Measurements from ENCODE around the gene IFT43. TPM values are rescaled to one million over a fixed set of nuclear protein-coding genes. Genes with fewer than 3 reads are reported as not detected.

Gene IFT43
- polyA plus RNA-seq, 1 of the 3 experiments (the other 2 are of a cell fraction): 78.8 TPM

DNA sequence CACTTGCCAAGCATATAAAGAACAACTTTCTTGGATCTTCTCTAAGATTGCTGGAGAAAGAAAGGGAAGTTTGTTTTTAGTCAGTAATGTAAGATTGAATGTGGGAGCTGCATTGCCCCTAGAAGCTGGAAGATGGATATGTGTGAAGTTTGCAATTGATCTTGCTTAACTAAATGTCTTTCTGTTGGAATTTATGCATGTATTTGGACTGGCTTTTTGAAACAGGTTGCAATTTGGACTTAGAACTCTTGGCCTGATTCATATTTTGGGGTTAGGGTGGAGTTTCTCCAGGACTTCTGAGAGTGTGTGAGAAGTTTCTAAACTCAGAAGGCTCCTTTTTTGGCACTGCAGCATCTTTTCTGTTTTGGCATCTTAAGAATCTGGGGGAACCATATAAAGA lies 26.4 kb downstream of the IFT43 start:
- H3K9me2 ChIP-seq: no peaks in the 10 kb centered on the region
- H3K27ac ChIP-seq (ENCODE audit: low read depth in 2 of 2, low read length in 1 of 2): no peak overlapping the region
- ChIA-PET POLR2A (no interaction called here), CTCF (interaction anchor here (1.2 kb wide), 1 partner anchor 303 kb away, joined by 3 read pairs; no protein-coding TSS in a partner anchor)
- no peak overlapping the region for H3K4me3 ChIP-seq (ENCODE audit: low read depth in 2 of 2, low read length in 1 of 2)
- TF ChIP-seq RFX5 (IDR thresholded peaks at IDR 0.05; ENCODE audit: low read length): no peak
- no peak for TF ChIP-seq TEAD4 (IDR thresholded peaks at IDR 0.05; ENCODE audit: borderline replicate concordance, insufficient read depth)
- no peak for TF ChIP-seq NRF1 (IDR thresholded peaks at IDR 0.05; ENCODE audit: low read depth, low read length)
- no peak for TF ChIP-seq RCOR1 (IDR thresholded peaks at IDR 0.05; ENCODE audit: low read length)
- TF ChIP-seq, protein P1, sequence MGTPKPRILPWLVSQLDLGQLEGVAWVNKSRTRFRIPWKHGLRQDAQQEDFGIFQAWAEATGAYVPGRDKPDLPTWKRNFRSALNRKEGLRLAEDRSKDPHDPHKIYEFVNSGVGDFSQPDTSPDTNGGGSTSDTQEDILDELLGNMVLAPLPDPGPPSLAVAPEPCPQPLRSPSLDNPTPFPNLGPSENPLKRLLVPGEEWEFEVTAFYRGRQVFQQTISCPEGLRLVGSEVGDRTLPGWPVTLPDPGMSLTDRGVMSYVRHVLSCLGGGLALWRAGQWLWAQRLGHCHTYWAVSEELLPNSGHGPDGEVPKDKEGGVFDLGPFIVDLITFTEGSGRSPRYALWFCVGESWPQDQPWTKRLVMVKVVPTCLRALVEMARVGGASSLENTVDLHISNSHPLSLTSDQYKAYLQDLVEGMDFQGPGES (IDR thresholded peaks at IDR 0.05; ENCODE audit: low read depth, low read length): no peak
- TF ChIP-seq CHD2 (IDR thresholded peaks at IDR 0.05; ENCODE audit: low read length, partially characterized antibody): no peak
- TF ChIP-seq, protein P2, sequence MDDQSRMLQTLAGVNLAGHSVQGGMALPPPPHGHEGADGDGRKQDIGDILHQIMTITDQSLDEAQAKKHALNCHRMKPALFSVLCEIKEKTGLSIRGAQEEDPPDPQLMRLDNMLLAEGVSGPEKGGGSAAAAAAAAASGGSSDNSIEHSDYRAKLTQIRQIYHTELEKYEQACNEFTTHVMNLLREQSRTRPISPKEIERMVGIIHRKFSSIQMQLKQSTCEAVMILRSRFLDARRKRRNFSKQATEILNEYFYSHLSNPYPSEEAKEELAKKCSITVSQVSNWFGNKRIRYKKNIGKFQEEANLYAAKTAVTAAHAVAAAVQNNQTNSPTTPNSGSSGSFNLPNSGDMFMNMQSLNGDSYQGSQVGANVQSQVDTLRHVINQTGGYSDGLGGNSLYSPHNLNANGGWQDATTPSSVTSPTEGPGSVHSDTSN (IDR thresholded peaks at IDR 0.05): no peak
- no peak for TF ChIP-seq RXRA (IDR thresholded peaks at IDR 0.05; ENCODE audit: borderline replicate concordance, low read depth)
- no peak for TF ChIP-seq POLR2AphosphoS5 (IDR thresholded peaks at IDR 0.05; ENCODE audit: low read depth, low read length)
- TF ChIP-seq, protein P3, sequence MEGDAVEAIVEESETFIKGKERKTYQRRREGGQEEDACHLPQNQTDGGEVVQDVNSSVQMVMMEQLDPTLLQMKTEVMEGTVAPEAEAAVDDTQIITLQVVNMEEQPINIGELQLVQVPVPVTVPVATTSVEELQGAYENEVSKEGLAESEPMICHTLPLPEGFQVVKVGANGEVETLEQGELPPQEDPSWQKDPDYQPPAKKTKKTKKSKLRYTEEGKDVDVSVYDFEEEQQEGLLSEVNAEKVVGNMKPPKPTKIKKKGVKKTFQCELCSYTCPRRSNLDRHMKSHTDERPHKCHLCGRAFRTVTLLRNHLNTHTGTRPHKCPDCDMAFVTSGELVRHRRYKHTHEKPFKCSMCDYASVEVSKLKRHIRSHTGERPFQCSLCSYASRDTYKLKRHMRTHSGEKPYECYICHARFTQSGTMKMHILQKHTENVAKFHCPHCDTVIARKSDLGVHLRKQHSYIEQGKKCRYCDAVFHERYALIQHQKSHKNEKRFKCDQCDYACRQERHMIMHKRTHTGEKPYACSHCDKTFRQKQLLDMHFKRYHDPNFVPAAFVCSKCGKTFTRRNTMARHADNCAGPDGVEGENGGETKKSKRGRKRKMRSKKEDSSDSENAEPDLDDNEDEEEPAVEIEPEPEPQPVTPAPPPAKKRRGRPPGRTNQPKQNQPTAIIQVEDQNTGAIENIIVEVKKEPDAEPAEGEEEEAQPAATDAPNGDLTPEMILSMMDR (IDR thresholded peaks at IDR 0.05): no peak
- TF ChIP-seq EP300 (IDR thresholded peaks at IDR 0.05; ENCODE audit: borderline replicate concordance in 1 of 2, low read depth in 1 of 2, low read length in 1 of 2): no peak
- no peak for TF ChIP-seq GABPA (IDR thresholded peaks at IDR 0.05; ENCODE audit: low read depth)
- TF ChIP-seq, protein P4, sequence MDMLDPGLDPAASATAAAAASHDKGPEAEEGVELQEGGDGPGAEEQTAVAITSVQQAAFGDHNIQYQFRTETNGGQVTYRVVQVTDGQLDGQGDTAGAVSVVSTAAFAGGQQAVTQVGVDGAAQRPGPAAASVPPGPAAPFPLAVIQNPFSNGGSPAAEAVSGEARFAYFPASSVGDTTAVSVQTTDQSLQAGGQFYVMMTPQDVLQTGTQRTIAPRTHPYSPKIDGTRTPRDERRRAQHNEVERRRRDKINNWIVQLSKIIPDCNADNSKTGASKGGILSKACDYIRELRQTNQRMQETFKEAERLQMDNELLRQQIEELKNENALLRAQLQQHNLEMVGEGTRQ (IDR thresholded peaks at IDR 0.05; ENCODE audit: borderline replicate concordance, low read depth, low read length): no peak
- TF ChIP-seq, protein P5, sequence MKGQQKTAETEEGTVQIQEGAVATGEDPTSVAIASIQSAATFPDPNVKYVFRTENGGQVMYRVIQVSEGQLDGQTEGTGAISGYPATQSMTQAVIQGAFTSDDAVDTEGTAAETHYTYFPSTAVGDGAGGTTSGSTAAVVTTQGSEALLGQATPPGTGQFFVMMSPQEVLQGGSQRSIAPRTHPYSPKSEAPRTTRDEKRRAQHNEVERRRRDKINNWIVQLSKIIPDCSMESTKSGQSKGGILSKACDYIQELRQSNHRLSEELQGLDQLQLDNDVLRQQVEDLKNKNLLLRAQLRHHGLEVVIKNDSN (IDR thresholded peaks at IDR 0.05; ENCODE audit: borderline replicate concordance, low read depth): no peak
- TF ChIP-seq ZBTB33 (IDR thresholded peaks at IDR 0.05; ENCODE audit: borderline replicate concordance, low read depth): no peak
- TF ChIP-seq SMC3 (IDR thresholded peaks at IDR 0.05; ENCODE audit: low read depth, low read length): no peak
- TF ChIP-seq TAF1 (IDR thresholded peaks at IDR 0.05; ENCODE audit: borderline replicate concordance, low read depth, low read length): no peak
- no peak for TF ChIP-seq NFIC (IDR thresholded peaks at IDR 0.05; ENCODE audit: borderline replicate concordance)
- H2AFZ ChIP-seq (ENCODE audit: low read depth): no peak overlapping the region
- no peak for DNase-seq
- peaks cover 1% of the 10 kb centered on the region; the same call in 1 of the 2 replicates for H3K79me2 ChIP-seq (ENCODE audit: insufficient read depth)
- no peak overlapping the region for H3K4me2 ChIP-seq
- H3F3A ChIP-seq (replicated peaks; ENCODE audit: insufficient read depth): no peaks in the 10 kb centered on the region
- no peaks in the 10 kb centered on the region for H3K9me3 ChIP-seq
- peaks cover 46 to 71% of the 10 kb centered on the region in 2 experiments for H3K36me3 ChIP-seq (replicated peaks in 1 of 2; ENCODE audit: control insufficient read depth in 1 of 2, insufficient read depth in 2 of 2, low read length in 1 of 2)
- H3K27me3 ChIP-seq (ENCODE audit: insufficient read depth): no peaks in the 10 kb centered on the region
- no peak overlapping the region for H3K9ac ChIP-seq
- no peaks in the 10 kb centered on the region for H3K4me1 ChIP-seq (ENCODE audit: control insufficient read depth in 1 of 2, insufficient read depth in 2 of 2, low read depth in 1 of 2, low read length in 1 of 2)
- no peaks in the 10 kb centered on the region for H4K20me1 ChIP-seq (ENCODE audit: insufficient read depth)

Data from SK-N-SH (cell line).